Ammon's horn (tissue), 1 donor: ENCODE measurements around the gene DDA1.
"Not testable (repeated sequence)": the region's sequence is repeated elsewhere in the genome, so short reads cannot be mapped to it uniquely, and the experiment has no call there.

Source experiments
- DNase-seq: peaks from one replicate; pipeline ENCODE4 v3.0.0-alpha.2; 2016; ENCODE audit warnings: low spot score

The DDA1 gene

GRCh38 chr19:17347877-17348276, 38.5 kb downstream of the DDA1 start:
- no peak for DNase-seq

- no peak for DNase-seq
Observed at GRCh38 chr19:17348700-17349099, 39.3 kb downstream of the DDA1 start.

DNA sequence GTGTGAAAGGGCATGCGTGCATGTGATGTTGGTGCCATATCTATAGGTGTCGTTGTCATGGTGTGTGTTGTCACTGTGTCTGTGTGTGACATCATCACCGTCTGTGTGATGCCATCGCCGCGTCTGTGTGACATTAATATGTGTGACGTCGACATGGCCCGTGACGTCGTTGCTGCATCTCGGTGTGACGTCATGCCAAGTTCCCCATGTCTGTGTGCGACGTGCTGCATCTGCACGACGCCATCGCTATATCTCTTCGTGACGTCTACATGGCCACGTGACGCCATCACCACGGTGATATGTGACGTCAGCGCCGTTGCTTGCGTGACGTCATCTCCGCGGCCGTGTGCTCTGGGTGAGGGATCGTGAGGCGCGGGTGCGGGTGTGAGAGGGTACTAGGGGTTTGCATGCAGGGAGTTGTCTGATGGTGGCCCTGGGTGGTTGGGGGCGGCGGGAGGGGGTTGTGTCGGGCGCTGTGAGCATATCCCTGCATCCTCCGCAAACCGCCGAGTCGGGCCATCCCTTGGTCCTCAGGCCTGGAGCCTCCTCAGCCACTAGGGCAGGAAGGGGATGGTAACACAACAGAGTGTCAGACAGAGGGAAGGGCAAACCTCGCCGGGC, 42.6 kb downstream of the DDA1 start:
- no peak for DNase-seq

GRCh38 chr19:17352608-17353280, 43.4 kb downstream of the DDA1 start:
- DNase-seq: no peak

GRCh38 chr19:17353386-17353785, 44.0 kb downstream of the DDA1 start:
- no peak for DNase-seq

DNA sequence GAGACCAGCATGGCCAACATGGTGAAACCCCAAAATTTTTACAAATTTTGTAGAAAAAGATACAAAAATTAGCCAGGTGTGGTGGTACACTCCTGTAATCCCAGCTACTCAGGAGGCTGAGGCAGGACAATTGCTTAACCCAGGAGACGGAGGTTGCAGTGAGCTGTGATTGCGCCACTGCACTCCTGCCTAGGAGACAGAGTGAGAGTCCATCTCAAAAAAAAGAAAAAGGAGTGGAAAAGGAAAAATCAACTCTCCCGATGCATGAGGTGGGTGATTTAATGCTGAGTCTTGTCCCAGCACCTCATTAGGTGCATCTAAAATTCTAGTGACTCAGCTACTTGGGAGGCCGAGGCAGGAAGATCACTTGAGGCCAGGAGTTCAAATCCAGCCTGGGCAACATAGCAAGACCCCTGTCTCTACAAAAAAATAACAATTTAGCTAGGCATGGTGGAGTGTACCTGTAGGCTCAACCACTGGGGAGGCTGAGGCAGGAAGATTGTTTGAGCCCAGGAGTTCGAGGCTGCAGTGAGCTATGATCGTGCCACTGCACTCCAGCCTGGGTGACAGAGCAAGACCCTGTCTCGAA, 47.8 kb downstream of the DDA1 start:
- no peak for DNase-seq

DNA sequence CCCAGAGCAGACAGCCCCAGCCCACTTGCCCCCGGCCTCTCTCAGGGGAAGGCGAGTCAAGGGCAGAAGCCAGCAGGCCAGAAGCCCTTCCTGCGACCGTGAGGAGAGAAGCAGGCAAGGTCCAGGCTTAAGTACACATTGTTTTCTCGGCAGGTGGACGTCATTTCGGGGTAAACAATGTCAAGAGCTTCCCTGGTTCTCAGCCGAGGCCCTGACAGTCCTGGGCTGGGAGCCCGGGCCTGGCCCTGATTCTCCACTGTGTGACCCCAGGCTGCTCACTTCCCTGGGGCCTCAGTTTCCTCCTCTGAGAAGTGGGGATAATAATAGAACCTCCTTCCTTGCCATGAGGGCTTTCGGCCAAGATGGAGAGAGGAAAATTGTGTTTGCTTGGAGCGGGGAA, 48.4 kb downstream of the DDA1 start:
- DNase-seq: no peak

GRCh38 chr19:17358395-17358794, 49.0 kb downstream of the DDA1 start:
- DNase-seq: no peak

- DNase-seq: no peak
Observed at GRCh38 chr19:17359905-17360800, 50.8 kb downstream of the DDA1 start.

DNA sequence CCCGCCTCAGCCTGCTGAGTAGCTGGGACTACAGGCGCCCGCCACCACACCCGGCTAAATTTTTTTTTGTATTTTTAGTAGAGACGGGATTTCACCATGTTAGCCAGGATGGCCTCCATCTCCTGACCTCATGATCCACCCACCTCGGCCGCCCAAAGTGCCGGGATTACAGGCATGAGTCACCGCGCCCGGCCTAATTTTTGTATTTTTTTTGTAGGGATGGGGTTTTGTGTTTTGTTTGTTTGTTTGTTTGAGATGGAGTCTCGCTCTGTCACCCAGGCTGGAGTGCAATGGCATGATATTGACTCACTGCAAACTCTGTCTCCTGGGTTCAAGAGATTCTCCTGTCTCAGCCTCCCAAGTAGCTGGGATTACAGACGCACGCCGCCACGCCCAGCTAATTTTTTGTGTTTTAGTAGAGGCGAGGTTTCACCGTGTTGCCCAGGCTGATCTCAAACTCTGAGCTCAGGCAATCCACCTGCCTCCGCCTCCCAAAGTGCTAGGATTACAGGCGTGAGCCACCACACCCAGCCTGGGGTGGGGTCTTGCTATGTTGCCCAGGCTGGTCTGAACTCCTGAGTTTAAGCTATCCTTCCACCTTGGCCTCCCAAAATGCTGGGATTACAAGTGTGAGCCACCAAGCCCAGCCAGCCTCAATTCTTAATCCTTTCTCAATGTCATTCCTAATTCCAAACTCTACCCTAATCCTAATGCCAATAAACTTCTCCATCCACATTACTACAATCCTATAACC, 54.7 kb downstream of the DDA1 start:
- not testable (repeated sequence) for DNase-seq

GRCh38 chr19:17365361-17365760, 56.0 kb downstream of the DDA1 start:
- DNase-seq: no peak

DNA sequence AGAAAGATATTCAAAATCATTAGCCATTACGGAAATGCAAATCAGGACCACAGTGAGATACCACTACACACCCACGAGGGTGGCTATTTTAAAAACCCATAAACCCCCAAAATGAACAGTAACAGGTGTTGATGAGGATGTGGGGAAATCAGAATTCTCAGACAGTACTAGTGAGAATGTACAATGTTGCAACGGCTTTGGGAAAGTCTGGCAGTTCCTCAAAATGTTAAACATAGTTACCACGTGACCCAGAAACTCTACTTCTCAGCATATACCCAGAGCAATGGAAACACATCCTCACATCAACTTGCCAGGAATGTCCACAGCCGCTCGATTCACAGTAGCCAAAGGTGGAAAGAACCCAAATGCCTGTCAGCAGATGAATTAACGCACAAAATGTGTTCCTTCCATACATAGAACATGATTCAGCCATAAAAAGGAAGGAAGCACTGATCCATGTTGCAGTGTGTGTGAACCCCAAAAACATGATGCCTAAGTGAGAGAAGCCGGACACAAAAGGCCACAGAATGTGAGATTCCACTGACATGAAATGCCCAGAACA, 60.7 kb downstream of the DDA1 start:
- peak; percentile 66 for DNase-seq
